CD14-positive monocyte (primary cell): ENCODE measurements around the gene ACTRT1. TPM values are rescaled to one million over a fixed set of nuclear protein-coding genes. Genes with fewer than 3 reads are reported as not detected.

Experiments used
- DNase-seq, 3 donors: peaks; one replicate each; pipeline ENCODE4 v3.0.0-alpha.2; 2011 to 2022
- H2AFZ ChIP-seq: 2 replicates; pipeline ENCODE4 v1.6.0; 2012; ENCODE audit warnings: mild to moderate bottlenecking, low read depth, low read length, inconsistent platforms; ENCODE audit not compliant: insufficient read depth, poor library complexity, severe bottlenecking
- H3K27ac ChIP-seq, 2 donors: 1 replicate in 1 of 2; 2 replicates in 1 of 2; pipeline ENCODE4 v1.5.1; 2012 to 2013; ENCODE audit warnings: low read length in 2 of 2, control low read depth in 1 of 2, inconsistent platforms in 1 of 2, low read depth in 1 of 2, mild to moderate bottlenecking in 1 of 2
- H3K27me3 ChIP-seq, 2 donors: one replicate each; pipeline versions ENCODE4 v1.6.0 to v1.6.1; 2011 to 2013; ENCODE audit warnings: low read length in 2 of 2; ENCODE audit not compliant: control insufficient read depth in 2 of 2, insufficient read depth in 2 of 2
- H3K36me3 ChIP-seq, 2 donors: replicated peaks in 1 of 2; 1 replicate in 1 of 2; 2 replicates in 1 of 2; pipeline versions ENCODE4 v1.5.1 to v1.6.1; 2012 to 2013; ENCODE audit warnings: low read length in 2 of 2, control low read depth in 1 of 2, inconsistent platforms in 1 of 2, mild to moderate bottlenecking in 1 of 2; ENCODE audit not compliant: insufficient read depth in 2 of 2, control insufficient read depth in 1 of 2
- H3K4me1 ChIP-seq, 2 donors: 1 replicate in 1 of 2; 2 replicates in 1 of 2; pipeline versions ENCODE4 v1.5.1 to v1.6.1; 2012 to 2013; ENCODE audit warnings: low read length in 2 of 2, control low read depth in 1 of 2, inconsistent platforms in 1 of 2, mild to moderate bottlenecking in 1 of 2, moderate library complexity in 1 of 2; ENCODE audit not compliant: insufficient read depth in 2 of 2, control insufficient read depth in 1 of 2
- H3K4me2 ChIP-seq: replicated peaks from 2 replicates; pipeline ENCODE3; 2012; ENCODE audit warnings: low read length, moderate library complexity, mild to moderate bottlenecking; ENCODE audit not compliant: poor library complexity, severe bottlenecking; ENCODE audit errors: extremely low read depth
- H3K4me3 ChIP-seq, 3 experiments: fragments of 200-600 bp in 1 of 3; sonication (generic) in 1 of 3; replicated peaks in 1 of 3; 1 replicate in 2 of 3; 2 replicates in 1 of 3; pipeline ENCODE4 v1.5.1; 2011 to 2013; ENCODE audit warnings: low read length in 3 of 3, mild to moderate bottlenecking in 3 of 3, control low read depth in 2 of 3, low read depth in 2 of 3, inconsistent platforms in 1 of 3, moderate library complexity in 1 of 3
- H3K79me2 ChIP-seq: 2 replicates; pipeline ENCODE4 v1.6.0; 2012; ENCODE audit warnings: mild to moderate bottlenecking, control low read depth, inconsistent platforms, low read length, moderate library complexity; ENCODE audit not compliant: insufficient read depth
- H3K9ac ChIP-seq: 2 replicates; pipeline ENCODE4 v1.6.0; 2017; ENCODE audit warnings: low read length, mild to moderate bottlenecking; ENCODE audit not compliant: insufficient read depth, poor library complexity, severe bottlenecking
- H3K9me3 ChIP-seq, 2 donors: replicated peaks in 1 of 2; 1 replicate in 1 of 2; 2 replicates in 1 of 2; pipeline versions ENCODE4 v1.5.1 to v1.6.1; 2012 to 2013; ENCODE audit warnings: low read length in 2 of 2, control low read depth in 1 of 2; ENCODE audit not compliant: control insufficient read depth in 1 of 2, insufficient read depth in 1 of 2
- H4K20me1 ChIP-seq: 2 replicates; pipeline ENCODE4 v1.6.0; 2012; ENCODE audit warnings: mild to moderate bottlenecking, low read length, control low read depth, moderate library complexity; ENCODE audit not compliant: insufficient read depth
- H3K27ac Mint-ChIP-seq, 7 donors: one replicate each; pipeline ENCODE4 v1.8.0; 2020; ENCODE audit warnings: mild to moderate bottlenecking in 7 of 7, mixed read lengths in 7 of 7, moderate library complexity in 6 of 7, inconsistent platforms in 2 of 7
- H3K27me3 Mint-ChIP-seq, 3 donors: one replicate each; pipeline ENCODE4 v1.8.0; 2021 to 2022; ENCODE audit warnings: low read depth in 3 of 3, mild to moderate bottlenecking in 3 of 3, mixed read lengths in 3 of 3, moderate library complexity in 3 of 3, inconsistent platforms in 1 of 3
- H3K36me3 Mint-ChIP-seq, 2 donors: one replicate each; pipeline ENCODE4 v1.8.0; 2020; ENCODE audit warnings: mixed read lengths in 2 of 2, inconsistent platforms in 1 of 2, mild to moderate bottlenecking in 1 of 2
- H3K4me1 Mint-ChIP-seq: one replicate; pipeline ENCODE4 v1.8.0; 2020; ENCODE audit warnings: mild to moderate bottlenecking, mixed read lengths
- H3K4me3 Mint-ChIP-seq, 2 donors: one replicate each; pipeline ENCODE4 v1.8.0; 2020; ENCODE audit warnings: mild to moderate bottlenecking in 2 of 2, mixed read lengths in 2 of 2, moderate library complexity in 1 of 2
- H3K9me3 Mint-ChIP-seq, 7 donors: one replicate each; pipeline ENCODE4 v1.8.0; 2020 to 2022; ENCODE audit warnings: mixed read lengths in 7 of 7, mild to moderate bottlenecking in 6 of 7, moderate library complexity in 6 of 7, inconsistent platforms in 2 of 7
- WGBS: methylation state at CpG from one replicate; pipeline ENCODE4 v1.1.5; 2013; ENCODE audit warnings: missing lambda C conversion rate; ENCODE audit not compliant: insufficient coverage; 5-methylcytosine and 5-hydroxymethylcytosine counted together
- intact Hi-C, 2 donors: fragments of 100-400 bp; cut with micrococcal nuclease; formaldehyde crosslinking; loops; one replicate each; pipeline versions ENCODE4 v1.15.0 to v1.15.1; 2023
- polyA minus RNA-seq: library from RNA; depleted of rRNA, polyadenylated mRNA; stranded (reverse); fragments of >200 nt; gene quantifications from 2 replicates; pipeline ENCODE4 v1.2.3, GENCODE V29; 2012
- polyA plus RNA-seq, 3 donors: library from polyadenylated mRNA; depleted of rRNA in 1 of 3; unstranded in 2 of 3; stranded (reverse) in 1 of 3; fragments of 300-500 nt in 2 of 3; fragments of >200 nt in 1 of 3; fragmentation: Illumina TruSeq in 2 of 3; gene quantifications; 1 replicate in 2 of 3; 2 replicates in 1 of 3; pipeline ENCODE4 v1.2.3, GENCODE V29; 2012 to 2021
- total RNA-seq, 12 experiments: library from RNA in 1 of 12; stranded (reverse) in 1 of 12; fragments of 120-200 nt in 1 of 12; gene quantifications; one replicate each; pipeline ENCODE4 v1.2.4 and lab custom pipeline; 2013 to 2026; ENCODE audit warnings: mixed read lengths in 6 of 12, inconsistent platforms in 1 of 12
- TF ChIP-seq, protein P1 (sequence below): fragments of 200-600 bp; IDR thresholded peaks from one replicate; pipeline ENCODE4 v1.8.0; 2022; ENCODE audit warnings: antibody characterized with exemption, mild to moderate bottlenecking

ACTRT1 gene
- total RNA-seq (2013) = not detected
- not detected for polyA plus RNA-seq
- not detected in 2 replicates for polyA minus RNA-seq
- total RNA-seq (lab: John Stamatoyannopoulos, UW) = 0 to 0.35 (median 0) reads per million in 11 experiments

DNA sequence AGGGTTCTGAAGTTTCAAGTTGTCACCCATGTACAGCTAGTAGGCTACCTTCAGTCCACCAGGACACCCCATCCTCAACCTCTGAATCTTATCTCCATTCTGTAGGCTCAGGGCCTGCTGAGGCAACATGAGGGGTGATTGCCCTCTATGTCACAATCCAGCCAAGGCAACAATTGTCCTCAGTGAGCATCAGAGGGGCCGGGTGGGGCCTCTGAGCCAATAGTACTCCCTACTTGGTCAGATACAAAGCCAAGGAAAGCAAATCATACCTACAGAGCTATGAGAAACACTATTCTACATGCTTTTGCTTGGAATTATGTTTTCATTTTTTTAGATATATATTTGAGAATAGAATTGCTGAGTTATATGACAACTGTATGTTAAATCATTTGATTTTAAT lies at the start of gene ACTRT1:
Gene ACTRT1, minus strand, starts transcription at position 101 of the 400 bp plus-strand sequence. CDS start 197 bp downstream, outside the sequence.
- H3K36me3 ChIP-seq = no peaks in the 10 kb centered on the region

DNA sequence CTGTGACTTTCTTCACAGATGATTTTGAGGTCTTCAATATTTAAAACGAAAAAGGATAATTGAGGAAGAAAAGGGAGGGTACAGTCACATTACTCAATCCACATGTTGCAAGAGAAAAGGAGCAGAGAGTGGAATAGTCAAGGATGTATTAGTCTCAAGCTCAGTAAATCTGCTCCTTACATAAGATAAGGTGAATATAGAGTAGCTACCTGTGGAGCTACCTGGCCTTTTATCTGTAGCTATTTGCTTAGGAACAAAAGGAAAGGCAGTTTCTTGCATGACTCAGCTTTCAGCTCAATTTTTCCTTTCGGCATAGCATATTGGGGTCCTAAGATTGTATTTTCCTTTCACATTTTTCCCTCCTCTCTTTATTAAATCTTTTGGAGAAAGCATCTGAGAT lies 26.3 kb upstream of the ACTRT1 start:
- Histone ChIP-seq H3K27ac (no peak overlapping the region), H3K79me2 (no peaks in the 10 kb centered on the region), H3K9ac (no peak overlapping the region), H2AFZ (no peak overlapping the region), H3K27me3 (no peaks in the 10 kb centered on the region), H3K4me3 (no peak overlapping the region), H4K20me1 (no peaks in the 10 kb centered on the region), H3K4me2 (no peak overlapping the region), H3K36me3 (no peaks in the 10 kb centered on the region), H3K9me3 (no peaks in the 10 kb centered on the region), H3K4me1 (no peaks in the 10 kb centered on the region)
- no peaks in the 10 kb centered on the region for H3K36me3 Mint-ChIP-seq
- no peaks in the 10 kb centered on the region for H3K4me1 Mint-ChIP-seq
- intact Hi-C loops = no loop called here
- no CpG with 5 or more reads among the region's 2 CpGs for WGBS
- no peaks in the 10 kb centered on the region for H3K27me3 Mint-ChIP-seq
- H3K27ac Mint-ChIP-seq = no peak overlapping the region
- peaks cover 0 to 2% (median 0%) of the 10 kb centered on the region in 7 donors for H3K9me3 Mint-ChIP-seq
- TF ChIP-seq, protein P1, sequence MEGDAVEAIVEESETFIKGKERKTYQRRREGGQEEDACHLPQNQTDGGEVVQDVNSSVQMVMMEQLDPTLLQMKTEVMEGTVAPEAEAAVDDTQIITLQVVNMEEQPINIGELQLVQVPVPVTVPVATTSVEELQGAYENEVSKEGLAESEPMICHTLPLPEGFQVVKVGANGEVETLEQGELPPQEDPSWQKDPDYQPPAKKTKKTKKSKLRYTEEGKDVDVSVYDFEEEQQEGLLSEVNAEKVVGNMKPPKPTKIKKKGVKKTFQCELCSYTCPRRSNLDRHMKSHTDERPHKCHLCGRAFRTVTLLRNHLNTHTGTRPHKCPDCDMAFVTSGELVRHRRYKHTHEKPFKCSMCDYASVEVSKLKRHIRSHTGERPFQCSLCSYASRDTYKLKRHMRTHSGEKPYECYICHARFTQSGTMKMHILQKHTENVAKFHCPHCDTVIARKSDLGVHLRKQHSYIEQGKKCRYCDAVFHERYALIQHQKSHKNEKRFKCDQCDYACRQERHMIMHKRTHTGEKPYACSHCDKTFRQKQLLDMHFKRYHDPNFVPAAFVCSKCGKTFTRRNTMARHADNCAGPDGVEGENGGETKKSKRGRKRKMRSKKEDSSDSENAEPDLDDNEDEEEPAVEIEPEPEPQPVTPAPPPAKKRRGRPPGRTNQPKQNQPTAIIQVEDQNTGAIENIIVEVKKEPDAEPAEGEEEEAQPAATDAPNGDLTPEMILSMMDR = no peak
- no peak for DNase-seq
- no peak overlapping the region for H3K4me3 Mint-ChIP-seq

More for the DNA sequence above, at the start of gene ACTRT1:
- no peak for DNase-seq
- Histone ChIP-seq H2AFZ (no peak within 1 kb of the TSS), H3K4me2 (no peak within 1 kb of the TSS), H3K4me1 (no peaks in the 10 kb centered on the region), H3K9ac (no peak within 1 kb of the TSS), H4K20me1 (no peaks in the 10 kb centered on the region), H3K4me3 (no peak within 1 kb of the TSS), H3K79me2 (no peaks in the 10 kb centered on the region), H3K27ac (no peak within 1 kb of the TSS), H3K9me3 (peaks cover 0 to 11% of the 10 kb centered on the region in 2 donors), H3K27me3 (no peaks in the 10 kb centered on the region)
- peaks cover 0 to 8% (median 0%) of the 10 kb centered on the region in 7 donors for H3K9me3 Mint-ChIP-seq
- H3K27me3 Mint-ChIP-seq = no peaks in the 10 kb centered on the region
- no peaks in the 10 kb centered on the region for H3K36me3 Mint-ChIP-seq
- WGBS = no CpG with 5 or more reads among the region's 1 CpG
- no peak within 1 kb of the TSS for H3K27ac Mint-ChIP-seq
- H3K4me1 Mint-ChIP-seq = no peaks in the 10 kb centered on the region
- no peak within 1 kb of the TSS for H3K4me3 Mint-ChIP-seq
- intact Hi-C loops = no loop called here
- TF ChIP-seq, protein P1 = no peak
